Cardiac fibroblast (primary cell): ENCODE results near the gene MET.

Source experiments
- DNase-seq, 2 donors: peaks; one replicate each; pipeline versions ENCODE4 v3.0.0 to v3.0.0-alpha.2; 2010; ENCODE audit warnings: low read depth in 2 of 2
- H3K4me3 ChIP-seq, 2 donors: replicated peaks in 1 of 2; 1 replicate in 1 of 2; 2 replicates in 1 of 2; pipeline ENCODE4 v1.5.1; 2011; ENCODE audit warnings: low read depth in 2 of 2, low read length in 2 of 2, mild to moderate bottlenecking in 2 of 2, moderate library complexity in 1 of 2
- CTCF ChIP-seq: IDR thresholded peaks from one replicate; pipeline ENCODE4 v1.5.1; 2011; ENCODE audit warnings: low read depth, mild to moderate bottlenecking, low read length, inconsistent platforms

The MET gene

GRCh38 chr7:116787881-116788280 lies 115.9 kb downstream of the MET start:
- H3K4me3 ChIP-seq = no peak overlapping the region
- no peak for DNase-seq
- no peak for TF ChIP-seq CTCF

GRCh38 chr7:116788572-116789197 lies 116.7 kb downstream of the MET start:
- H3K4me3 ChIP-seq = no peak overlapping the region
- no peak for DNase-seq
- no peak for TF ChIP-seq CTCF

GRCh38 chr7:116790025-116790424 lies 118.0 kb downstream of the MET start:
- TF ChIP-seq CTCF = no peak
- no peak for DNase-seq
- H3K4me3 ChIP-seq = no peak overlapping the region

DNA sequence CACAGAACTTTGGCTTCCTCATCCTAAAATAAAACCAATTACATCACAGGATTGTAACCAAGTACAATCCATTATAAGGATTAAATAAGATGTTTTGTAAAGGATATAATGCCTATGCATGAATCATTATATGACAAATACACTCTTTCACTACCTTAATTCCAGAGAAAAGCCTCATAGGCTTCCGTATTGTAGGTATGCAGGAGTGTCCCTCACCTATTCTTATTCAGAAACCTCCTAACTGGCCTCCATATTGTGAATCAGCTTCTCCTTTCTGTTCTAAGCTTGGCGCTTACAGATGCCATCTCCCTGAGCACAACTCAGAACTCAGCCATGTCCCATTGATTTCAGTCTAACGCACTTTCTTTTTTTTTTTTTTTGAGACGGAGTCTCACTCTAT lies 120.8 kb downstream of the MET start:
- no peak for TF ChIP-seq CTCF
- no peak for DNase-seq
- H3K4me3 ChIP-seq = no peak overlapping the region

DNA sequence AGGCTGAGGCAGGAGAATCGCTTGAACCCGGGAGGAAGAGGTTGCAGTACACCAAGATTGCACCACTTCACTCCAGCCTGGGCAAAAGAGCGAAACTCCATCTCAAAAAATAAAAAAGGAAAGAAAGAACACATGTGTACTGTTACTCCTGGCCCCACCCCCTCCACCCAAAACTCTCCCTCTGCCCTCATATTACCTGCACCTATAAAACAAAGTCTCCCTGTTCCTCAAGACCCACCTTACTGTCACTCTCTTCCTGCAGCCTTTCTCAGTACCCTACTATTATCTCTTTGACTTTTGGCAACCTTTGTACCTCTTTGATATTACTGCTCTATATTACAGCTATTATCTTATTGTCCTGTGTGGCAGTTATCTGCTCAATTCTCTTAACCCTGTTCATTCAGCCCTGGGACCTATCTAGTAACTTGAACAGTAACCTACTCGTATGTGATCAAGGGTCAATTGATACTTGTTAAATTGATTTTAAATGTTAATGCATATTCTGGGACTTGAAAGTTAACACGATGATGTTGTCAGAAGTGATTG lies 121.9 kb downstream of the MET start:
- no peak for TF ChIP-seq CTCF

DNA sequence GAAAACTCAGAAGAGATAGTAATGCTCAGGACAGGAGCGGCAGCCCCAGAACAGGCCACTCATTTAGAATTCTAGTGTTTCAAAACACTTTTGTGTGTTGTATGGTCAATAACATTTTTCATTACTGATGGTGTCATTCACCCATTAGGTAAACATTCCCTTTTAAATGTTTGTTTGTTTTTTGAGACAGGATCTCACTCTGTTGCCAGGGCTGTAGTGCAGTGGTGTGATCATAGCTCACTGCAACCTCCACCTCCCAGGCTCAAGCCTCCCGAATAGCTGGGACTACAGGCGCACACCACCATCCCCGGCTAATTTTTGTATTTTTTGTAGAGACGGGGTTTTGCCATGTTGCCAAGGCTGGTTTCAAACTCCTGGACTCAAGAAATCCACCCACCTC lies 124.5 kb downstream of the MET start:
- H3K4me3 ChIP-seq = no peak overlapping the region
- no peak for DNase-seq
- no peak for TF ChIP-seq CTCF

More for the DNA sequence above, 121.9 kb downstream of the MET start:
- no peak overlapping the region for H3K4me3 ChIP-seq
- no peak for DNase-seq

DNA sequence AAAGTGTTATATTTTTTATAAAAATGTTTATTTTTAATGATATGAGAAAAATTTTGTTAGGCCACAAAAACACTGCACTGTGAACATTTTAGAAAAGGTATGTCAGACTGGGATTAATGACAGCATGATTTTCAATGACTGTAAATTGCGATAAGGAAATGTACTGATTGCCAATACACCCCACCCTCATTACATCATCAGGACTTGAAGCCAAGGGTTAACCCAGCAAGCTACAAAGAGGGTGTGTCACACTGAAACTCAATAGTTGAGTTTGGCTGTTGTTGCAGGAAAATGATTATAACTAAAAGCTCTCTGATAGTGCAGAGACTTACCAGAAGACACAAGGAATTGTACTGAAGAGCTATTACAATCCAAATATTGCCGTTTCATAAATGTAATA lies 125.6 kb downstream of the MET start:
- DNase-seq = peak in 1 of 2 donors; percentile 17
- no peak overlapping the region for H3K4me3 ChIP-seq
- no peak for TF ChIP-seq CTCF
